Myocyte (in vitro differentiated cells): ENCODE data around the gene EXD3. TPM values are rescaled to one million over a fixed set of nuclear protein-coding genes. Genes with fewer than 3 reads are reported as not detected.
A peak's percentile ranks its signal among the peaks of the same experiment; 100 is the strongest.

ENCODE experiments used
- DNase-seq: peaks from one replicate; pipeline ENCODE4 v3.0.0-alpha.2; 2012; ENCODE audit warnings: low read depth
- total RNA-seq: library from RNA; depleted of rRNA; stranded (reverse); fragments of >200 nt; gene quantifications from 2 replicates; pipeline ENCODE4 v1.2.3, GENCODE V29; 2014

Gene EXD3
- total RNA-seq, 1 donor from 2014 or later = 12.5 TPM

GRCh38 chr9:137311171-137311985, 111.6 kb downstream of the EXD3 start:
- DNase-seq = peak; percentile 18

GRCh38 chr9:137310189-137311052, 112.5 kb downstream of the EXD3 start:
- DNase-seq = no peak

- no peak for DNase-seq
Observed at GRCh38 chr9:137309368-137310188, 113.4 kb downstream of the EXD3 start.

- DNase-seq = no peak
Observed at GRCh38 chr9:137308057-137308619, 114.8 kb downstream of the EXD3 start.

GRCh38 chr9:137307255-137308056, 115.5 kb downstream of the EXD3 start:
- DNase-seq = no peak

- DNase-seq = no peak
Observed at GRCh38 chr9:137306850-137307254, 116.1 kb downstream of the EXD3 start.

GRCh38 chr9:137306066-137306849, 116.7 kb downstream of the EXD3 start:
- DNase-seq = no peak

GRCh38 chr9:137305798-137306065, 117.2 kb downstream of the EXD3 start:
- no peak for DNase-seq

GRCh38 chr9:137305060-137305797, 117.7 kb downstream of the EXD3 start:
- DNase-seq = peak; percentile 17

- DNase-seq = no peak
Observed at GRCh38 chr9:137304383-137305059, 118.4 kb downstream of the EXD3 start.

- no peak for DNase-seq
Observed at GRCh38 chr9:137303893-137304382, 119.0 kb downstream of the EXD3 start.

- DNase-seq = no peak
Observed at GRCh38 chr9:137303151-137303892, 119.6 kb downstream of the EXD3 start.

- no peak for DNase-seq
Observed at GRCh38 chr9:137302449-137303150, 120.4 kb downstream of the EXD3 start.

- DNase-seq = peak; percentile 75
Observed at GRCh38 chr9:137302118-137302448, 120.9 kb downstream of the EXD3 start, which contains the start of gene NRARP. NRARP (minus strand) TSS chr9:137302271; CDS start chr9:137301928, 343 bp downstream.

- peak; percentile 47 for DNase-seq
Observed at GRCh38 chr9:137301081-137301947, 121.6 kb downstream of the EXD3 start.

- no peak for DNase-seq
Observed at GRCh38 chr9:137300567-137301080, 122.3 kb downstream of the EXD3 start.
